ENCODE results near the gene ITGAX. TPM values are rescaled to one million over a fixed set of nuclear protein-coding genes. Genes with fewer than 3 reads are reported as not detected.
"Not testable (repeated sequence)": the region's sequence is repeated elsewhere in the genome, so short reads cannot be mapped to it uniquely, and the experiment has no call there.

The ITGAX gene
- polyA plus RNA-seq: 10 to 100 TPM in 1 of 3 donors, 1 to 10 TPM in 1, under 1 TPM in 1; 0.91 to 22.4 (median 4.5) TPM

DNA sequence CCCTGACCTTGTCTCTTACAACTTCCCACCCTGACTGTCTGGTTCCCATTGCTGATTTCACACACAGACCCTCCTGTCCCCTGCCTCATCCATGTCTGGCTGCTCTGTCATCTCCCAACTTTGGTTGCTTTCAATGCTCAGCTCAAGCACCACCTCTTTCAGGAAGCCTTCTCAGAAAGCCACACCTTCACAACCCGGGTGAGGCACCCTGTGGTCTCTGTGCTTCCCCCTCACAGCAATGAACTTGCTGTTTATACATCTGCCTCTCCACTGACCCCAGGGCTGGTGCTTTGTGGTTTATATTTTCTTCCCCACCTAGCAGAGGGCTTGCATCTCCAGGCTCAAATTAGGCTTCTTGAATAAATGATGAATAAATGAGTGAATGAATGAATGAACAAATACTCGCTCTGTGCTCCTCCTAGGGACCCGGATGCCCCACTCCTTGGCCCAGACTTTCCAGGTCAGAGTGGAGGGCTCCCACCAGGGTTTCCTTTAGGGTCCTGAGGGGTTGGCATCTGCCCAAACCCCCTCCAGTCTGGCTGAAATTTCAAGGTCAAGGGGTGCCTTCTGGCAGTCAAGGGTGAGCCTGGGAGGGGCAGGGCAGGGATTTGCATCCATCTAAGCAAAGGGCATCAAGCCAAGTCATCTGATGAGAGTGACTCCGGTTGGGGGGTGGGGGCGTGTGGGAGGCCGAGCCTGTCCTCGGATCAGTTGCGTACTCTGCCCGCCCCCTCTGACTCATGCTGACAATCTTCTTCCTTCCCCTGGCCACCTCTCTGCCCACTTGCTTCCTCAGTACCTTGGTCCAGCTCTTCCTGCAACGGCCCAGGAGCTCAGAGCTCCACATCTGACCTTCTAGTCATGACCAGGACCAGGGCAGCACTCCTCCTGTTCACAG lies at the start of gene ITGAX:
Gene ITGAX (plus strand): TSS at position 783 of the 898 bp plus-strand sequence. CDS start 79 bp downstream, at position 862.
- WGBS, 3 donors: 19 to 34% (median 21%) methylated on average over 10 of the region's 10 CpGs
- H3K27ac ChIP-seq (ENCODE audit: low read depth, low read length): no peak within 1 kb of the TSS

DNA sequence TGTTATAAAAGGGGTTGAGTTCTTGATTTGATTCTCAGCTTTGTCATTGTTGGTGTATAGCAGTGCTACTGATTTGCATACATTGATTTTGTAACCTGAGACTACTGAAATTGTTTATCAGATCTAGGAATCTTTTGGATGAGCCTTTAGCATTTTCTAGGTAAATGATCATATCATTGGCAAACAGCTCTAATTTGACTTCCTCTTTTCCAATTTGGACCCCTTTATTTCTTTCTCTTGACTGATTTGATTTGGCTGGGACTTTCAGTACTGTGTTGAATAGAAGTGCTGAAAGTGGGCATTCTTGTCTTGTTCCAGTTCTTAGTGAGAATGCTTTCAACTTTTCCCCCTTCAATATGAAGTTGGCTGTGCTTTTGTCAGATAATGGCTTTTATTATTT lies 49.8 kb upstream of the ITGAX start:
- H3K27ac ChIP-seq (ENCODE audit: low read depth, low read length): no peak overlapping the region

DNA sequence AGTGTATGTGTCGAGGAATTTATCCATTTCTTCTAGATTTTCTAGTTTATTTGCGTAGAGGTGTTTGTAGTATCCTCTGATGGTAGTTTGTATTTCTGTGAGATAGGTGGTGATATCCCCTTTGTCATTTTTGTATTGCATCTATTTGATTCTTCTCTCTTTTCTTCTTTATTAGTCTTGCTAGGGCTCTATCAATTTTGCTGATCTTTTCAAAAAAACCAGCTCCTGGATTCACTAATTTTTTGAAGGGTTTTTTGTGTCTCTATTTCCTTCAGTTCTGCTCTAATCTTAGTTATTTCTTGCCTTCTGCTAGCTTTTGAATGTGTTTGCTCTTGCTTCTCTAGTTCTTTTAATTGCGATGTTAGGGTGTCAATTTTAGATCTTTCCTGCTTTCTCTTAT lies 46.6 kb upstream of the ITGAX start:
- not testable (repeated sequence) for H3K27ac ChIP-seq (ENCODE audit: low read depth, low read length)
- 48 to 100% (median 80%) methylated on average over 1 to 2 of the region's 3 CpGs for WGBS, 3 donors

DNA sequence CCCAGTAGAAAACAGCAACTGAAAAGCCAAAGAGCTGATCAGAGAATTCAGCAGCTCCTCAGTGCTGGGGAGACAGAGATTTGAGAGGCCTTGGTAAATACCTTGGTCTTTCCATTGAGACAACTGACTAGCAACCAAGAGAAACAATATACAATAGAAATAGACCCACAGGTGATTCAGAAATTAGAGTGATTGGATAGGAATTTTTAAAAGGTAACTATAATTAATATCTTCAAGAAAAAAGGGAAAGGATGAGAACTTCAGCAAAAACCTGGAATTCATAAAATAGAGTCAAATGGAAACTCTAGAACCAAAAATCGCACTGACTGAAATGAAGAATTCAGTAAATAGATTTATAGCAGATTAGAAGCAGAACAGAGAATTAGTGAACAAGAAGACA lies 32.5 kb upstream of the ITGAX start:
- WGBS, 3 donors: 75 to 90% (median 83%) methylated on average over 1 of the region's 1 CpG
- no peak overlapping the region for H3K27ac ChIP-seq (ENCODE audit: low read depth, low read length)

DNA sequence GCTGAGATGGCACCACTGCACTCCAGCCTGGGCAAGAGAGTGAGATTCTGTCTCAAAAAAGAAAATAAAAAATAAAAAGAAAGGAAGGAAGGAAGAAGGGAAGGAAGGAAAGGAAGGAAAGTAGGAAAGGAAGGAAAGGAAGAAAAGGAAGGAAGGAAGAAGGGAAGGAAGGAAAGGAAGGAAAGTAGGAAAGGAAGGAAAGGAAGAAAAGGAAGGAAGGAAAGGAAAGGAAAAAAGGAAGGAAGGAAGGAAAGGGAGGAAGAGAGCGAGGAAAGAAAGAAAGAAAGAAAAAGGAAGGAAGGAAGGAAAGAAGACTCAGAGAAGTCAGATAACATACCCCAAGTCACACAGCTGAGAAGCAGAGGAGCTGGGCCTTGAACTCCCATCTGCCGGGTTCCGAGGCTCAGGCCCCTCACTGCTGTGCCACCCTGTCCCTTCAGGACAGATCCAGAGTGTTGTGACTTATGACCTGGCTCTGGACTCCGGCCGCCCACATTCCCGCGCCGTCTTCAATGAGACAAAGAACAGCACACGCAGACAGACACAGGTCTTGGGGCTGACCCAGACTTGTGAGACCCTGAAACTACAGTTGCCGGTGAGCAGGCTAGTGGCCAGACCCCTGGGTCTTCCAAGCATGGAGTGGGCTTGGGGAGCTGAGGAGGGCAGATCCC lies 30.9 kb upstream of the ITGAX start:
- no peak overlapping the region for H3K27ac ChIP-seq (ENCODE audit: low read depth, low read length)
- 80 to 92% (median 86%) methylated on average over 10 of the region's 10 CpGs for whole genome bisulfite sequencing, 3 donors

DNA sequence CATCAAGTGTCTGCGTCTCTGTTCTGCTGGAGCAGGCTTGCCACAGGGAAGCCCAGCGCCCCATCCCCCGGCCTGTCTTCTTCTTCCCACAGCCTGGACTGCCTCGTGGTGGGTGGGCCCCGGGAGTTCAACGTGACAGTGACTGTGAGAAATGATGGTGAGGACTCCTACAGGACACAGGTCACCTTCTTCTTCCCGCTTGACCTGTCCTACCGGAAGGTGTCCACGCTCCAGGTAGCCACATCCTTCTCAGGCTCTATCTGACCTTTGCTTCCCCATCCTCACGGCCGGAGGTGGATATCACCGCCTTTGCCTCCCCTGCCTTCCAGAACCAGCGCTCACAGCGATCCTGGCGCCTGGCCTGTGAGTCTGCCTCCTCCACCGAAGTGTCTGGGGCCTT lies 29.8 kb upstream of the ITGAX start:
- 69 to 79% (median 72%) methylated on average over 16 of the region's 16 CpGs for WGBS, 3 donors

DNA sequence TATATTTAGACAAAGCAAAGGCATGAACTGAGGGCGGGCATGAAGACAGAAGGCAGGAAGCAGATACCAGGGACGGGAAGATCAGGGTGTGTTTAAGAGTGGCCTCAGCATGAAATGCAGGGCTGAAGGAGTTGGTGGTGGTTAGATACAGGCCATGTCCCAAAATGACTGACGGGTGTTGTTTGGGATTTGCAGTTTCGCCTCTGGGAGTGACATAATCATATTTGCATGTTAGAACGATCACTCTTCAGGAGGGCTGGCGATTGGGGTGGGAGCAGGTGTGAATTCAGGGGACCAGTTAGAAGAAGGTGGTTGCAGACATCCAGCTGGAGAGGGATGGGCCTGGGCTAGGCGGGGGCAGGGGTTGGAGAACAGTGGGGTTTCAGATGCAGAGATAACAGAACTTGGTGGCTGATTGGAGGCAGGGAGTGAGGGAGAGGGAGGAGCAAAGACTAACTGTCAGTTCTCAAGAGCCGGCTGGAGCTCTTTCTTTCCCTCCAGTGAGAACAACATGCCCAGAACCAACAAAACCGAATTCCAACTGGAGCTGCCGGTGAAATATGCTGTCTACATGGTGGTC lies 27.2 kb upstream of the ITGAX start:
- WGBS, 3 donors: 34 to 42% (median 36%) methylated on average over 10 of the region's 10 CpGs

More for the DNA sequence above, 29.8 kb upstream of the ITGAX start:
- H3K27ac ChIP-seq (ENCODE audit: low read depth, low read length): no peak overlapping the region

DNA sequence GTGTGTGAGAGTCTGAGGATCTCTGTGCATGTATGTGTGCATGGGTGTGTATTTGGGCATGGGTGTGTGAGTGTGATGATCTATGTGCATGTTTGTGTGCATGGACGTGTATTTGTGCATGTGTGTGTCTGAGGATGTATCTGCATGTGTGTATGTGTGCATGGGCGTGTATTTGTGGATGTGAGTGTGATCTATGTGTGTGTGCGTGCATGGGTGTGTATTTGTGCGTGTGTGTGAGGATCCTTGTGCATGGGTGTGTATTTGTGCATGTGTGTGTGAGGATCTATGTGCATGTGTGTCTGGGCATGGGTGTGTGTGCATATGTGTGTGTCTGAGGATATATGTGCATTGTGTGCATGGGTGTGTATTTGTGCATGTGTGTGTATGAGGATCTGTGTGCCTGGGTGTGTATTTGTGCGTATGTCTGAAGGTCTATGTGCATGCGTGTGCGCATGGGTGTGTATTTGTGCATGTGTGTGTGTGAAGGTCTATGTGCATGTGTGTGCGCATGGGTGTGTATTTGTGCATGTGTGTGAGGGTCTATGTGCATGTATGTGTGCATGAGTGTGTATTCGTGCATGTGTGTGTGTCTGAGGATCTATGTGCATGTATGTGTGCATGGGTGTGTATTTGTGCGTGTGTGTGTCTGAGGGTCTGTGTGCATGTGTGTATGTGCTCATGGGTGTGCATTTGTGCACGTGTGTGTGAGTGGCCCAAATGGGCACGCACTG lies 26.5 kb upstream of the ITGAX start:
- WGBS, 3 donors: 69 to 83% (median 78%) methylated on average over 12 of the region's 12 CpGs
- no peak overlapping the region for H3K27ac ChIP-seq (ENCODE audit: low read depth, low read length)

More for the DNA sequence above, 27.2 kb upstream of the ITGAX start:
- no peak overlapping the region for H3K27ac ChIP-seq (ENCODE audit: low read depth, low read length)

DNA sequence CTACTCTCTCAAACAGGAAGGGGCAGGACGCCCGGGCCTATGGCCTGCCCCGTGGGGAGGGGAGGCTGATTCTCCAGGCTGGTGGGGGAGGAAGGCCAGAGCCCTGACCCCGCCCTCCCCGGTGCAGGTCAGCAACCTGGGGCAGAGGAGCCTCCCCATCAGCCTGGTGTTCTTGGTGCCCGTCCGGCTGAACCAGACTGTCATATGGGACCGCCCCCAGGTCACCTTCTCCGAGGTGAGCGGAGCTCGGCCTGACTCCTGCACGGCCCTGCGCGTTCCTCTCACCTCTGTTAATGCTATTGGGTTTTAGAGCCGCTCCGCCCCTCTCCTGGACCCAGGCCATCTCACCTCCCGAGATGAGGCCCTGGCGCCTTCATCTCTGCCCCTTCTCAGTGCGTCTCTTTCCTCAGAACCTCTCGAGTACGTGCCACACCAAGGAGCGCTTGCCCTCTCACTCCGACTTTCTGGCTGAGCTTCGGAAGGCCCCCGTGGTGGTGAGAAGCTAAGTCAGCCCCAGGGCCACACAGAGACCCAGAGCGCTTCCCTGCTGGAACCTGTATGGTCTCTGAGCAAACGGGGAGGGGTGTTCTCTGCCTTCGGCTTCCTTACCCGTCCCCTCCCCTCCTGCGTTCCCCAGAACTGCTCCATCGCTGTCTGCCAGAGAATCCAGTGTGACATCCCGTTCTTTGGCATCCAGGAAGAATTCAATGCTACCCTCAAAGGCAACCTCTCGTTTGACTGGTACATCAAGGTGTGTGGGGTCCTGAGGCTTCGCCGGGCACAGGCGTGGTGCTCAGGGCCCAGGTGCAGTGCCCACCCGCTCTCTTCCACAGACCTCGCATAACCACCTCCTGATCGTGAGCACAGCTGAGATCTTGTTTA lies 25.1 kb upstream of the ITGAX start:
- WGBS, 3 donors: 30 to 62% (median 40%) methylated on average over 35 to 39 of the region's 39 CpGs
- H3K27ac ChIP-seq (ENCODE audit: low read depth, low read length): no peak overlapping the region

DNA sequence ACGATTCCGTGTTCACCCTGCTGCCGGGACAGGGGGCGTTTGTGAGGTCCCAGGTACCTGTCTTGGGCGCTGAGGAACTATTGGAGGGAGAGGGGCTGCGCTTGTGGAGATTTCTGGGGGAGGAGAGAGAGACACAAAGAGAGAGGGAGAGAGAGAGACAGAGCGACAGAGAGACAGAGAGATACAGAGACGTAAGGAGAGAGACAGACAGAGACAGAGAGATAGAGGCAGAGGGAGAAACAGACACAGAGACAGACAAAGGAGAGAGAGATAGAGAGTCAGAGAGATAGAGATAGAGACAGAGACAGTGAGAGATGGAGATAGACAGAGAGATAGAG lies 24.5 kb upstream of the ITGAX start:
- H3K27ac ChIP-seq (ENCODE audit: low read depth, low read length): no peak overlapping the region
- WGBS, 3 donors: 27 to 53% (median 44%) methylated on average over 8 of the region's 8 CpGs

DNA sequence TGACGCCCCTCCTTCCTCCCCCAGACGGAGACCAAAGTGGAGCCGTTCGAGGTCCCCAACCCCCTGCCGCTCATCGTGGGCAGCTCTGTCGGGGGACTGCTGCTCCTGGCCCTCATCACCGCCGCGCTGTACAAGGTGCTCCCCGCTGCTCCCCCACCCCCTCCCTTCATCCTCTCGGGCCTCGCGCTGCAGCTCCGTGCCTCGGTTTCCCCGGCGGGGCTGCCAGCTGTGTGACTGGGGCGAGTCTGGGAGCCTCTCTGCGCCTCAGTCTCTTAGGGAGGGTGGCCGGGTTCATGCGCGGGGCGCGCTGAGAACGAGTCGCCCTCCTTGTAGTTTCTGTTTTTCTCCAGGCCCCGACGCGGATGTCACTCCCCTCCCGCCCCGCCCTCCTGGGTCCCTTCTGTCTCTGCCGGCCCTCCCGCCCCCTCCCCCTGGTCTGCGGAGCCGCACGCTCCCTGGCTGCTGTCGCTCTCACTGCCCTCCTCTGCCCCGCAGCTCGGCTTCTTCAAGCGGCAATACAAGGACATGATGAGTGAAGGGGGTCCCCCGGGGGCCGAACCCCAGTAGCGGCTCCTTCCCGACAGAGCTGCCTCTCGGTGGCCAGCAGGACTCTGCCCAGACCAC lies 23.7 kb upstream of the ITGAX start:
- 3 to 5% (median 5%) methylated on average over 33 to 46 of the region's 46 CpGs for WGBS, 3 donors
- no peak overlapping the region for H3K27ac ChIP-seq (ENCODE audit: low read depth, low read length)

DNA sequence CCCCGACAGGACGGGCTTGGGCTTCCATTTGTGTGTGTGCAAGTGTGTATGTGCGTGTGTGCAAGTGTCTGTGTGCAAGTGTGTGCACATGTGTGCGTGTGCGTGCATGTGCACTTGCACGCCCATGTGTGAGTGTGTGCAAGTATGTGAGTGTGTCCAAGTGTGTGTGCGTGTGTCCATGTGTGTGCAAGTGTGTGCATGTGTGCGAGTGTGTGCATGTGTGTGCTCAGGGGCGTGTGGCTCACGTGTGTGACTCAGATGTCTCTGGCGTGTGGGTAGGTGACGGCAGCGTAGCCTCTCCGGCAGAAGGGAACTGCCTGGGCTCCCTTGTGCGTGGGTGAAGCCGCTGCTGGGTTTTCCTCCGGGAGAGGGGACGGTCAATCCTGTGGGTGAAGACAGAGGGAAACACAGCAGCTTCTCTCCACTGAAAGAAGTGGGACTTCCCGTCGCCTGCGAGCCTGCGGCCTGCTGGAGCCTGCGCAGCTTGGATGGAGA lies 23.1 kb upstream of the ITGAX start:
- no peak overlapping the region for H3K27ac ChIP-seq (ENCODE audit: low read depth, low read length)
- WGBS, 3 donors: 82 to 86% (median 82%) methylated on average over 23 of the region's 23 CpGs

DNA sequence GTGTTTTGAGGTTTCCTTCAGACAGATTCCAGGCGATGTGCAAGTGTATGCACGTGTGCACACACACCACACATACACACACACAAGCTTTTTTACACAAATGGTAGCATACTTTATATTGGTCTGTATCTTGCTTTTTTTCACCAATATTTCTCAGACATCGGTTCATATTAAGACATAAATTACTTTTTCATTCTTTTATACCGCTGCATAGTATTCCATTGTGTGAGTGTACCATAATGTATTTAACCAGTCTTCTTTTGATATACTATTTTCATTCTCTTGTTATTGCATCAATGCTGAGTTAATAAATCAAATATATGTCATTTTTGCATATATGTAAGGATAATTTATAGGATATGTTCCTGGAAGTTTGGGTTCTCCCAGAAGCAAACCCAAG lies 22.4 kb upstream of the ITGAX start:
- H3K27ac ChIP-seq (ENCODE audit: low read depth, low read length): no peak overlapping the region
- WGBS, 3 donors: 93 to 98% (median 97%) methylated on average over 4 of the region's 4 CpGs

DNA sequence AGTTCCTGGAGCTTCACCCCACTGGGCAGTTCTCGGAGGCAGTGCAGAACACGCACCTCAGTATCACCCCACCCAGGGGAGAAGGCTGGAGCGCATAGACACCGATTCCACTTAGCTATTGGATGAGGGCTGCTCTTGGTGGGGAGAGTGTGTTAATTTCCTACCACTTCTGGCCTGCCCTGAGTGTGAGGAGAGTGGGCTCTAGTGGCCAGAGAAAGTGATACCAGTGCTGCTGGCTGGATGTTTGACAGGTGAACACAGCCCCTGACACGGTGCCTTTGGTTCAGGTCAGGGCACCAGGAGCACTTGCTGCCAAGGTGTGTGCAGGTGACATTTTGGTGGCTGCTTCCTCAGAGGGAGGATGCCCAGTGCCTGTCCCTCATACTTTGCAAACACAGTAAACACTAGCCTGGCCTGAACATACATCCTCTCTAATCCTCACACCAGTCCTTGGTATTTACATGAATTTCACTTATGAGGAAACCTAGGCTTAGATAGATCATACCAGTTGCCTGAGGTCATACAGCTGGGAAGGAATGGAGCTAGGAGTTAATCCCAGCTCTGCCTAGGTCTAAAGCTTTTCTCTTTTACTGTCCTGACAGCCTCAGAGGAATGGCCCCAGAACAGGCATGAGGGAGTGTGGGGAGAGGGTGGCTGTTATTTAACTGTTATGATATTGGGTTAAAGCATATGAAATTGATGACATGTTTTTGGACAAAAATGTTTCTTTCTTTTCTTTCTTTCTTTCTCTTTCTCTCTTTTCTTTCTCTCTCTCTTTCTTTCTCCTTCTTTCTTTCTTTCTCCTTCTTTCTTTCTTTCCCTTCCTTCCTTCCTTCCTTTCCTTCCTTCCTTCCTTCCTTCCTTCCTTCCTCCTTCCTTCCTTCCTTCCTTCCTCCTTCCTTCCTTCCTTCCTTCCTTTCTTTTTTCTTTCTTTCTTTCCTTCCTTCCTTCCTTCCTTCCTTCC lies 21.0 kb upstream of the ITGAX start:
- WGBS, 3 donors: 2 to 11% (median 6%) methylated on average over 5 of the region's 5 CpGs
- H3K27ac ChIP-seq (ENCODE audit: low read depth, low read length): no peak overlapping the region

DNA sequence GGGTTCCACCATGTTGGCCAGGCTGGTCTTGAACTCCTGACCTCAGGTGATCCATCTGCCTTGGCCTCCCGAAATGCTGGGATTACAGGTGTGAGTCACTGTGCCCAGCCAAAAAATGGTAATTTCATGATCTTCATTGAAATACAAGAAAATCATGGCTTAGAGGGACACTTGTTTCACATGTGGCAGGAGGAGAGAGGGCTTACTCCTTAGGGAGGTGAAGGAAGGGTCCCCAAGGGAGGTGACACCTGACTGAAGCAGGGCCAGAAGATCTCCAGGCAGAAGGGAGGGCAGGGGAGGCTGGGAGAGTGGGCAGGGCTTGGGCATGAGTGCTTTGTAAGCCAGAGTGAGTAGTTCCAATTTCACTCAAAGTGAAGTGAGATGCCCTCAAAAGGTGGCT lies 20.0 kb upstream of the ITGAX start:
- WGBS, 3 donors: 38 to 73% (median 67%) methylated on average over 1 of the region's 1 CpG
- no peak overlapping the region for H3K27ac ChIP-seq (ENCODE audit: low read depth, low read length)

DNA sequence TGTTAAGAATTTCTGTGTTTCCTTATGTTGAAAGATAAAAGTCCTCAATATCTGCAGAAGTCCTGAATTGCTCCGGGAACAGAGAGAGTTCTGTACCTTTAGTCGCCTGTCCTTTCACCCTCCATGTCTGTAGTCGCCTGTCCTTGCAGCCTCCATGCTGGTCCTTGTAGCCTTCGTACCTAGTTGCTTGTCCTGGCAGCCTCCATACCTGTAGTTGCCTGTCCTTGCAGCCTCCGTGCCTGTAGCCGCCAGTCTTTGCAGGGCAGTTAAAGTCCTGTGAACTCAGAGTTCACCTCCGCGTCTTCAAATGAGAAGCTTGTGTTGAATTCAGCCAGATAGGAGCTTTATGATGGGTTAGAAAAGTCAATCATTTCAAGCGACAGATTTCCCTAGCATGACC lies 19.5 kb upstream of the ITGAX start:
- H3K27ac ChIP-seq (ENCODE audit: low read depth, low read length): no peak overlapping the region
- WGBS, 3 donors: 67 to 88% (median 76%) methylated on average over 9 of the region's 9 CpGs
